Stimulated activated CD4-positive, alpha-beta T cell treated with anti-CD3 and anti-CD28 coated beads, Interleukin-12 subunit alpha, Interleukin-12 subunit beta, amount 100 ng/mL, for 4 hours (primary cell): ENCODE measurements around the gene AP2B1.
A peak's percentile ranks its signal among the peaks of the same experiment; 100 is the strongest.
"Not testable (repeated sequence)": the region's sequence is repeated elsewhere in the genome, so short reads cannot be mapped to it uniquely, and the experiment has no call there.

Experiments
- DNase-seq: peaks from one replicate; pipeline ENCODE4 v3.0.0-alpha.2; 2020

The AP2B1 gene

GRCh38 chr17:35750526-35751395 lies 163.6 kb downstream of the AP2B1 start:
- DNase-seq, result no peak

GRCh38 chr17:35751541-35751940 lies 164.4 kb downstream of the AP2B1 start:
- DNase-seq, result not testable (repeated sequence)

GRCh38 chr17:35752471-35752870 lies 165.3 kb downstream of the AP2B1 start:
- DNase-seq, result no peak

GRCh38 chr17:35752945-35753764 lies 166.0 kb downstream of the AP2B1 start, which contains the start of gene GAS2L2:
TSS of gene GAS2L2 (minus strand) at chr17:35753239. CDS start at chr17:35752850, 389 bp downstream.
- no peak for DNase-seq

GRCh38 chr17:35757243-35757642 lies 170.1 kb downstream of the AP2B1 start:
- DNase-seq, result no peak

GRCh38 chr17:35760587-35760986 lies 173.5 kb downstream of the AP2B1 start, which contains the start of gene C17orf50:
TSS of gene C17orf50 (plus strand) at chr17:35760887. CDS start at chr17:35760942, 55 bp downstream.
- DNase-seq, result no peak

- DNase-seq, result no peak
These were observed 174.5 kb downstream of the AP2B1 start for GRCh38 chr17:35761601-35762000.

GRCh38 chr17:35763767-35764122 lies 176.6 kb downstream of the AP2B1 start:
- no peak for DNase-seq

GRCh38 chr17:35764123-35764991 lies 177.2 kb downstream of the AP2B1 start:
- DNase-seq, result peak; percentile 87

GRCh38 chr17:35765086-35765710 lies 178.1 kb downstream of the AP2B1 start:
- DNase-seq, result no peak

GRCh38 chr17:35765756-35766488 lies 178.8 kb downstream of the AP2B1 start:
- DNase-seq, result no peak

GRCh38 chr17:35766489-35766877 lies 179.4 kb downstream of the AP2B1 start:
- DNase-seq, result no peak

- peak; percentile 23 for DNase-seq
These were observed 179.9 kb downstream of the AP2B1 start for GRCh38 chr17:35766903-35767510.

- no peak for DNase-seq
These were observed 181.7 kb downstream of the AP2B1 start for GRCh38 chr17:35768797-35769196.

GRCh38 chr17:35769895-35770486 lies 182.9 kb downstream of the AP2B1 start:
- DNase-seq, result no peak

- no peak for DNase-seq
These were observed 186.0 kb downstream of the AP2B1 start for GRCh38 chr17:35773129-35773528.

- DNase-seq, result no peak
These were observed 186.7 kb downstream of the AP2B1 start for GRCh38 chr17:35773679-35774425.

- no peak for DNase-seq
These were observed 187.4 kb downstream of the AP2B1 start for GRCh38 chr17:35774499-35774898.

- no peak for DNase-seq
These were observed 187.9 kb downstream of the AP2B1 start for GRCh38 chr17:35775039-35775438.

- DNase-seq, result no peak
These were observed 188.5 kb downstream of the AP2B1 start for GRCh38 chr17:35775583-35775982.
